GM23248 (cell line): ENCODE results near the gene SUGCT.

Experiments used
- EZH2 ChIP-seq: fragments of 200-600 bp; sonication (generic); IDR thresholded peaks from 2 replicates; pipeline ENCODE4 v1.6.1; 2018; ENCODE audit warnings: antibody characterized with exemption, mild to moderate bottlenecking; ENCODE audit not compliant: insufficient read depth, poor library complexity, severe bottlenecking
- EZH2phosphoT487 ChIP-seq: fragments of 200-600 bp; sonication (generic); IDR thresholded peaks from 2 replicates; pipeline ENCODE4 v1.6.1; 2018; ENCODE audit warnings: antibody characterized with exemption, moderate library complexity, mild to moderate bottlenecking, low read depth; ENCODE audit not compliant: insufficient read depth

DNA sequence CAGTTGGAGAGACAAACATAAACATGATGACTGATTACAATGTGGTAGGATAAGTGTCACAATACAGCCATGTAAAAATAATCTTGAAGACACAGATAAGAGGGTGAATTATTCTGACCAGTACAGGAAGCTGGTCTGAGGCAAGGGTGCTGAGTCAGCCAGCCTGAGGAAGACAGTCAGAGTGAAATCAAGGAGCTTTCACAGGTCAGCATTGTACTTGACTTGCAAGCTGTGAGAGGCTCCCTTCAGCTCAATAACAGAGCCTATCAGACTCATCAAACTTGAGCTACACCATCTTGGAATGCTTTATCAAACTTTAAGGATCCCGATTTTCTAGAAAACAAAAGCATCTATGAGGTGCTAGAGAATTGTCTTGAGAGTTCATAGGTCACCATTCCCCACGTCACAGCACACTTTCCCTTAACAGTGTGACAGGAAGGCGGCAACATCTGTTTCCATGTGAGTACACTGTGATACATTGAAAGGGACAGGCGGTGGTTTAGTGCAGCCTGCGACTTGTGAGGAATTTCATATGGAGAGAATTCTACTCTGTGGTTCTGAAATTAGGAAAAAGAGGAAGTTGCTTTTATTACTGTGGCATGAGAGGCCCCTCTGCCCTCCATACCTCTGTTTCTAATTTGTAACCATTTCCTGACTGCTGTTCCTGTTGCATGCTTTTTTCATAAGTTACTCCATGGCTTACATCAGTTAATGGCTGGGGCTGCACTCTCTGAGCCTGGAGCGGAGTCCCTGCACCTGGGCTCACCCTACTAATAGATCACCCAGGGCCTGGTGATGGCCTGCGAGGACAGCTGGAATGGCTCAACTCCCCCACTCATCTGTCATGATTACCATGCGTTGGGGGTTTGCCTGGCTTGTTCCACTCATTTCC lies 417.1 kb downstream of the SUGCT start:
- TF ChIP-seq EZH2phosphoT487 (no peak), EZH2 (no peak)
